GM18858 (cell line): ENCODE results near the gene EYA4.

Experiments used
- ATAC-seq: cut with Tn5 transposase; IDR thresholded peaks from one replicate; pipeline ENCODE4 v1.9.1; 2021; ENCODE audit not compliant: unreplicated experiment

EYA4 gene, protein sequence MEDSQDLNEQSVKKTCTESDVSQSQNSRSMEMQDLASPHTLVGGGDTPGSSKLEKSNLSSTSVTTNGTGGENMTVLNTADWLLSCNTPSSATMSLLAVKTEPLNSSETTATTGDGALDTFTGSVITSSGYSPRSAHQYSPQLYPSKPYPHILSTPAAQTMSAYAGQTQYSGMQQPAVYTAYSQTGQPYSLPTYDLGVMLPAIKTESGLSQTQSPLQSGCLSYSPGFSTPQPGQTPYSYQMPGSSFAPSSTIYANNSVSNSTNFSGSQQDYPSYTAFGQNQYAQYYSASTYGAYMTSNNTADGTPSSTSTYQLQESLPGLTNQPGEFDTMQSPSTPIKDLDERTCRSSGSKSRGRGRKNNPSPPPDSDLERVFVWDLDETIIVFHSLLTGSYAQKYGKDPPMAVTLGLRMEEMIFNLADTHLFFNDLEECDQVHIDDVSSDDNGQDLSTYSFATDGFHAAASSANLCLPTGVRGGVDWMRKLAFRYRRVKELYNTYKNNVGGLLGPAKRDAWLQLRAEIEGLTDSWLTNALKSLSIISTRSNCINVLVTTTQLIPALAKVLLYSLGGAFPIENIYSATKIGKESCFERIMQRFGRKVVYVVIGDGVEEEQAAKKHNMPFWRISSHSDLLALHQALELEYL

DNA sequence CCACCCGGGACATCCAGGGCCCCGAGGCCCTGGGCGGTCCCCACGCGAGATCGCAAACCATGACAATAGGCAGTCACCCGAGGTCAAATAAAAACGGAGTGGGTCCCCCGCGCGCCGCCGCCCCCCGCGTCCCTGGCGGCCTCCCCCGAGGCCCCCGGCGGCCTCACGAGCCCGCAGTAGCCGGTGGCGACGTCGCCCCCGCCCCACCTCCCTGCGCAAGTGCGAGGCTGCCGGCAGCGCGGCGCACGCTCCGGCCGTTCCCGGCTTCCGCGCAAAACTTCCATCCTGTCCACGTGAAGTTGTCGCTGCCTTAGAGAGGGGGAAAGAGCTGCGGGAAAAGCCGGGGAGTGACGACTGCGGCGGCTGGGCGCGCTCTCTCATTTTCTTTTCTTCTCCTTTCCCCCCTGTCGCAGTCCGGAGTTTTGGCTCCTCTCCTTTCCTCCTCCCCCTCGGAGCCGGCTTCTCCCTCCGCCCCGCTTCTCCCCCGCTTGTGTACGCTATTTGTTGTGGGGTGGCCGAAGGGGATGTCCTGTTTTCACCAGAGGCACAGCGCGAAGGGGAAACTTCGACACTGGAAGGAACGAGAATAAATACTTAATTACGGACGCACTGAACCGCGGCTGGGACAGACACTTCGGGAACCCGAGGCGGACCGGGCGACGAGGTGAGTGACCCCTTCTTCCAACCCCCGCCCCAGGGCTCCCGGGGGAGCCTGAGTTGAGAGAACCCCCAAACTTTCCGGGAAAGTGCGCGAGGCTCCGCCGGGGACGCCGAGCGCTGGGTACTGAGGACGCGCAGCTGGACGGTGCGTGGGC is at the start of gene EYA4:
EYA4 (plus strand) TSS at position 272 of the 815 bp plus-strand sequence. CDS start 33,424 bp downstream, outside the sequence.
- ATAC-seq = no peak

DNA sequence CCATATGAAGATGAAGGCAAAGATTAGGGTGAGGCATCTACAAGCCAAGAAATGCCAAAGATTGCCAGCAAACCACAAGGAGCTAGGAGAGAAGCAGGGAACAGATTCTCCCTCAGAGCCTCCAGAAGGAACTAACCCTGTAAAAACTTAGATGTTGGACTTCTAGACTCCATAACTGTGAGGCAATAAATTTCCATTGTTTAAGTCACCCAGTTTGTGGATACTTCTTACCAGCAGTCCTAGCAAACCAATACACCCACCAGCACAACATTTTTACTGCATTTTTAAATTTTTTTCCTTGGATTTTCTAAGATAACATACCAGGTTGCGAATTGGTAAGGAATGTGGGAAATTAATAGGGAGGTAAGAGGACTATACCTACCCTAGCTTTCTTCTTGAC is 47.8 kb upstream of the EYA4 start:
- ATAC-seq = no peak

DNA sequence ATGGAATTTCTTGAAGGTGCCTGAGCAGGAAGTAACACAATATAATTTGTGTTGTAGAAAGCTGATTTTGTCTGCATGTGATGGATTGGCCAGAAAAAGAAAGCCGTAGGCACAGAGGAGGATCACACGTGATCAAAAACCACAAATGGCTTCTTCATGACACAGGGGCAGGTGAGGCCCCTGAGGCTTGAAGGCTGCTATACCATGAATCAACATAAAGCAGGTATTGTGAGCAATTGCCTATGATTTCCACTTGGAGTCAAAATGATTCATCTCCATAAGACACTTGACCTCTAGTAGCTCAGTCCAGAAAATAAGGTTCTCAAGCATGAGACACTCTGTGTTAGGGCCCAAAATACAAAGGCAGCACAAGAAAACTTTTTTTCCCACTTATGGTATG is 42.4 kb upstream of the EYA4 start:
- ATAC-seq = no peak

- ATAC-seq = no peak
Measured at GRCh38 chr6:133201231-133201630, 39.9 kb upstream of the EYA4 start.

- ATAC-seq = no peak
Measured at GRCh38 chr6:133202610-133203343, 38.4 kb upstream of the EYA4 start.

DNA sequence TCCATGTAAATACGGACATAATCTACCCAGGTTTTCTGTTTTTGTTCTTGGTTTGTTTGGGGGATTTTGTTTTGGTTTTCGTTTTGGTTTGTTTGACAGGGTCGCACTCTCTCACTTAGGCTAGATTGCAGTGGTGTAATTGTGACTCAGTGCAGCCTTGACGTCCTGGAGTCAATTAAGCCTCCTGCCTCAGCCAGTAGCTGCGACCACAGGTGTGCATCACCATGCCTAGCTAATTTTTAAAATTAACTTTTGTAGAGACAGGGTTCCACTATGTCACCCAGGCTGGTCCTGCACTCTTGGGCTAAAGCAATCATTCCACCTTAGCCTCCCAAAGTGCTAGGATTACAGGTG is 37.8 kb upstream of the EYA4 start:
- no peak for ATAC-seq

DNA sequence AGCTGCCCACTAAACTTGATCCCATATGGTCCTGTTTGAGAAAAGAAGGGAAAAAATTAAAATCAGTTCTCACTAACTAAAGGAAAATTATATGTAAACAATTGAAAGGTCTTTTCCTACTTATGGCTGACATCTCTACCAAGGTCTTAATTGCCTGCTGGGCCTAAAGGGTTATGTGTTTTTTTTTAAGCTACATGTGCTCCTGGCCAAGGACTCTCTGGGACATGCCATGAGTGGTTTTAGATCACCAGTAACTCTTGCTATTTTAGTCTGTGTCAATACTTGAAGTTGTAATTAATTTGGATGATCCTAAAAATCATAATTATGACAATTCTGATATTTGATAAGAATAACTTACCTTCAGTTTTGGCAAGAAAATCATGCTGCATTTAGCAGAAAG is 35.9 kb upstream of the EYA4 start:
- ATAC-seq = no peak

DNA sequence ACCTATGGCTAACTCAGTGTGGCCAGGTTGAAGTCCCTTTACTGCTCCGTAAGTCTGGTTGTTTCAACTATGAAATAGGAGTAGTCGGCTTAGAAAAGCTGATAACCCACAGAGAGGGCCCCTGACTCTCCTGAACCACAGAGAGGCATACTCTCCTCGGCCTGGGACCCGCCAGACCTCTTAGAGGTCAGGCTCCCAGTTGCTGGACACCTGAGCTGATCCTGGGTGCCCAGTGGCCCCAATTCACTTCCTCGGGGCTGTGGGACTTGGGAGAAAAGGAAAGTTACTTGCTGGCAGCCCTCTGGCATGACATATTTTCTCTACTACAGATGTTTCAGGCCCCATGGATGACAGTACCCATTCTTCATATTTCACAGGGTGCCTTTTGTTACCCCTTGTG is 34.2 kb upstream of the EYA4 start:
- no peak for ATAC-seq

GRCh38 chr6:133207754-133208153 is 33.4 kb upstream of the EYA4 start:
- ATAC-seq = no peak

- ATAC-seq = no peak
Measured at GRCh38 chr6:133208183-133208755, 32.9 kb upstream of the EYA4 start.

- no peak for ATAC-seq
Measured at GRCh38 chr6:133214267-133214666, 26.9 kb upstream of the EYA4 start.

DNA sequence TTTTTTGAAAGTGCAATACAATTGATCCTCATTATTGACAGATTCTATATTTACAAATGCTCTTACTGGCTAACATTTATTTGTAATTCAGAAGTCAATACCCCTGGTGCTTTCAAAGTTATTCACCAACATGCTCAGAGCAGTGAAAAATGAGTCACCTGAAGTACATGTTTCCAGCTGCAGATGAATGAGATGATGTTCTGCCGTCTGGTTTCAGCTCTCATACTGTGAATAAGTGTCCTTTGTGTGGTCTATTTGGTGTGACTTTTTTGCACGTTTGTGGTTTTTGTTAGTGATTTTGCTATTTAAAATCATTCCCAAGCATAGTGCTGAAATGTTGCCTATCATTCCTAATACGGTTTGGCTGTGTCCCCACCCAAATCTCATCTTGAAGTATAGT is 22.3 kb upstream of the EYA4 start:
- no peak for ATAC-seq

GRCh38 chr6:133223452-133224029 is 17.6 kb upstream of the EYA4 start:
- ATAC-seq = no peak

DNA sequence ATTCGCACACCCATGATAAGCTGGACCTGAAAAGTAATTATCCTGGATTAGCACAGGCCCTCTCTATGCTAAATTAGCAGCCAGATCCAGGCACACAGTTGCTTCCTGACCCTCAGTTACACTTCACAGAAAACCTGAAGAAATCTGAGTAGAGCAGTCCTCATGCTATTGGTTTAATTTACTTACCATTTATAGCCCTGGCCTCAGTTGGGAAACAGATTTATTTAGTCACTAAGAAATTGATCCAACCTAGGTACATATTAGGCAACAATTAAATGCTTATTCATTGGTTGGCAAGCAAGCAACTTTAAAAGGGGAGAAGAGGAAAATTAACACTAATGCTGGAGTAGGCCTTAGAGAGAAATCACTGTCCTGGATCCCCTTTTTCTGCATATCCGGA is 15.6 kb upstream of the EYA4 start:
- ATAC-seq = no peak

DNA sequence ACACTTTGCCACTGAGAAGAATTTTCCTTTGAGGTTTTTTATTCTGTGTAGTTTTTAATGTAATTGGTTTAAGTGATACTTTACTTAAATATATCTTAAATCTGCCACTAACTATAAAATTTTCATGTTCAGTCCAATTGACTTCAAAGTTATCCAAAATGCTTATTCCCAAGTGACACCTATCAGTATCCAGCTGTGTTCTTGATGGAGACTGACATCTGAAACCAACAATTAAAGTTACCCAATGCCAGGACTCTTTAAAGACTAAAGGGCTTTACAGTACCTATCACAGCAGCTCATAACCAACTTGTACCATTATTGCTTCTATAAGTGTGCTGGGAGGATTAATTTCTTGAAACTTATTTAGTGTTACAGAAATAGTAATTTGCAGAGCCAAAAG is 13.8 kb upstream of the EYA4 start:
- ATAC-seq = no peak

- no peak for ATAC-seq
Measured at GRCh38 chr6:133230052-133230451, 11.1 kb upstream of the EYA4 start.

- no peak for ATAC-seq
Measured at GRCh38 chr6:133235221-133235620, 5.9 kb upstream of the EYA4 start.

- no peak for ATAC-seq
Measured at GRCh38 chr6:133236932-133237331, 4.2 kb upstream of the EYA4 start.

GRCh38 chr6:133240511-133241085 is 559 bp upstream of the EYA4 start:
- ATAC-seq = no peak
